Measurements from ENCODE around the gene ABLIM2.
A peak's percentile ranks its signal among the peaks of the same experiment; 100 is the strongest.
"Not testable (repeated sequence)": the region's sequence is repeated elsewhere in the genome, so short reads cannot be mapped to it uniquely, and the experiment has no call there.

Gene ABLIM2

GRCh38 chr4:7944599-7945220, 213.9 kb downstream of the ABLIM2 start:
- no peak overlapping the region for H3K27ac ChIP-seq
- no peak for TF ChIP-seq ZFX (IDR thresholded peaks at IDR 0.05)
- no peak for TF ChIP-seq CTCF (conservative IDR thresholded peaks at IDR 0.05)

GRCh38 chr4:7943688-7944087, 214.9 kb downstream of the ABLIM2 start:
- H3K27ac ChIP-seq, result not testable (repeated sequence)

DNA sequence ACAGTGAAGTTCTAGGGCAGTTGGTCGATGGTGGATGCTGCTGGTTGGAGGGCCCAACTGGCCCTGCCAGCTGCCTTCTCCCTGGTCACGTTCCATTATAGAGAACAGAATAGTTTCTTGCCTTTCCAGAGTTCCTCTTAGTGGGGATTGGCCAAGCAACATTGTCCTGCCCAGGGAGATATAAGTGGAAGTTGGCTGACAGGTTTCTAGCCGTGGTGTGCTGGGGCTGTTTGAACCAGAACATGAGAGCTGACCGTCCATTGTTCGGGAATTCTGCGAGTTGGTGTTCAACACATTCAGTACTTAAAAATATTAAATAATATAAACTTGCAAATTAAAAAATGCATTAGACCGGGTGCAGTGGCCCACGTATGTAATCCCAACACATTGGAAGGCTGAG, 215.4 kb downstream of the ABLIM2 start:
- H3K27ac ChIP-seq, result no peak overlapping the region
- TF ChIP-seq ZFX (IDR thresholded peaks at IDR 0.05), result no peak
- no peak for TF ChIP-seq CTCF (conservative IDR thresholded peaks at IDR 0.05)

DNA sequence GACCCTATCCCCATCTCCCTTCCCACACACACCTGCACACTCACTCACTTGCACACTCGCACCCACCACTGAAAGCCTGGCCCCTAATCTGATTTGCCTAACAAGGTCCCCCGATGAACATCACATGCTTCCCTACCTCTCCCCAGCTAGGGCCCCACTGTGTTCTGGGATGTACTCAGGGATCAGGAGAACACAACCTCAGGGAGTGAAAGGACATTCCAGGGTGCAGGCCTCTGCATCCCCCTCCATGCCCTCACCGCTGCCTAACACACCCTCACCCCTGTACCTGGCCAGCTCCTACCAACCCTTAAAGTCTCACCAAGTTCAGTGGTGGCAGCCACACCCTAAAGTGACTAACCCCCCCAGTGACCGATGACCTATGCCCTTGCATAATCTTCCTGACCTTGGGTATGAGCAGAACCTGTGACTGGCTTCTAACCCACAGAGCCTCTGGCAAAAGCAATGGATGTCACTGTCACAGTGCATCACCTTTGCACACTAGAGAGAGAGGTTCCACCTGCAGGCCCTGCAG, 216.6 kb downstream of the ABLIM2 start:
- TF ChIP-seq CTCF (conservative IDR thresholded peaks at IDR 0.05), result no peak
- no peak for TF ChIP-seq ZFX (IDR thresholded peaks at IDR 0.05)
- H3K27ac ChIP-seq, result no peak overlapping the region

GRCh38 chr4:7941111-7941964, 217.3 kb downstream of the ABLIM2 start:
- no peak overlapping the region; the same call in 1 of the 2 replicates for H3K27ac ChIP-seq

GRCh38 chr4:7939377-7940108, 219.1 kb downstream of the ABLIM2 start, which contains the start of gene AFAP1:
Gene AFAP1, minus strand, starts transcription at chr4:7939861. Its CDS starts 67,783 bp downstream, at chr4:7872078.
- peak; percentile 33; the same call in 1 of the 2 replicates for TF ChIP-seq ZFX (IDR thresholded peaks at IDR 0.05)
- no peak for TF ChIP-seq CTCF (conservative IDR thresholded peaks at IDR 0.05)
- H3K27ac ChIP-seq, result peak within 1 kb of the TSS; percentile 84

More at GRCh38 chr4:7941111-7941964, 217.3 kb downstream of the ABLIM2 start:
- TF ChIP-seq ZFX (IDR thresholded peaks at IDR 0.05) (no peak), CTCF (conservative IDR thresholded peaks at IDR 0.05) (no peak)

- TF ChIP-seq ZFX (IDR thresholded peaks at IDR 0.05) (no peak), CTCF (conservative IDR thresholded peaks at IDR 0.05) (no peak)
- peak overlapping the region; percentile 84 for H3K27ac ChIP-seq
Observed at GRCh38 chr4:7938609-7939376, 219.8 kb downstream of the ABLIM2 start.

Data from C4-2B (cell line).